Measurements from ENCODE around the gene APOL3.

DNA sequence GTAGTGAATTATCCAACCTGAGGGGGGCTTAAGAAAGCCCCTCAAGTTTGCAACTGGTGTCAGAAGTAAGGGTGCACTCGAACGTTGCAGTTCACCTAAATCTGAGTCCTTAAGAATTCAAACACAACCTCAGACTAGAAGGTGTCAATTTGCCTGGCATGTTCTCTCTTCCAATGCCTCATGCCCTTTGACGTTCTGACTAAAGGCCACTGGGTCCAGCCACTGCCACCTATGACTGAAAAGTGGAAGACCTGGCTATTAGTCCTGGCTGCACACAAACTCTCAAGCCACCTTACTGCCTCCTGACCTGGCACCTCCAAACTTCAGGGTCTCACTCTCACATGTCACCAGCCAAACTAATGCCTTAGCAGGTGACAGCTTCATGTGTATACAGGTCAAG, 33.0 kb upstream of the APOL3 start:
- TF ChIP-seq POLR2A (IDR thresholded peaks at IDR 0.05; ENCODE audit: low read depth, low read length) (no peak), TAF1 (IDR thresholded peaks at IDR 0.05; ENCODE audit: borderline replicate concordance, low read depth, low read length) (no peak)
